ENCODE measurements around the gene CD1C.
"Not testable (repeated sequence)": the region's sequence is repeated elsewhere in the genome, so short reads cannot be mapped to it uniquely, and the experiment has no call there.

Gene CD1C

GRCh38 chr1:158289811-158290210, at the start of gene CD1C:
CD1C (plus strand) TSS chr1:158289923; CDS start chr1:158290065, 142 bp downstream.
- DNase-seq (ENCODE audit: low spot score): no peak

GRCh38 chr1:158246650-158247049, 43.1 kb upstream of the CD1C start:
- no peak for DNase-seq (ENCODE audit: low spot score)

GRCh38 chr1:158248118-158248517, 41.6 kb upstream of the CD1C start:
- DNase-seq (ENCODE audit: low spot score): no peak

- no peak for DNase-seq (ENCODE audit: low spot score)
Measured at GRCh38 chr1:158248771-158249170, 41.0 kb upstream of the CD1C start.

- no peak for DNase-seq (ENCODE audit: low spot score)
Measured at GRCh38 chr1:158249646-158250045, 40.1 kb upstream of the CD1C start.

- DNase-seq (ENCODE audit: low spot score): no peak
Measured at GRCh38 chr1:158251163-158251562, 38.6 kb upstream of the CD1C start.

- DNase-seq (ENCODE audit: low spot score): no peak
Measured at GRCh38 chr1:158255656-158256055, 34.1 kb upstream of the CD1C start.

GRCh38 chr1:158256747-158257146, 33.0 kb upstream of the CD1C start:
- not testable (repeated sequence) for DNase-seq (ENCODE audit: low spot score)

GRCh38 chr1:158257888-158258287, 31.8 kb upstream of the CD1C start:
- no peak for DNase-seq (ENCODE audit: low spot score)

GRCh38 chr1:158259117-158259516, 30.6 kb upstream of the CD1C start:
- DNase-seq (ENCODE audit: low spot score): no peak

- no peak for DNase-seq (ENCODE audit: low spot score)
Measured at GRCh38 chr1:158272681-158273080, 17.0 kb upstream of the CD1C start.

- no peak for DNase-seq (ENCODE audit: low spot score)
Measured at GRCh38 chr1:158274797-158275196, 14.9 kb upstream of the CD1C start.

GRCh38 chr1:158282421-158282820, 7.3 kb upstream of the CD1C start:
- DNase-seq (ENCODE audit: low spot score): not testable (repeated sequence)

- no peak for DNase-seq (ENCODE audit: low spot score)
Measured at GRCh38 chr1:158283965-158284364, 5.8 kb upstream of the CD1C start.

- DNase-seq (ENCODE audit: low spot score): no peak
Measured at GRCh38 chr1:158285756-158286241, 3.9 kb upstream of the CD1C start.

- DNase-seq (ENCODE audit: low spot score): no peak
Measured at GRCh38 chr1:158286487-158286886, 3.2 kb upstream of the CD1C start.

GRCh38 chr1:158286941-158287346, 2.8 kb upstream of the CD1C start:
- no peak for DNase-seq (ENCODE audit: low spot score)

GRCh38 chr1:158290321-158290844, 660 bp downstream of the CD1C start:
- no peak for DNase-seq (ENCODE audit: low spot score)

- DNase-seq (ENCODE audit: low spot score): no peak
Measured at GRCh38 chr1:158295791-158296190, 6.1 kb downstream of the CD1C start.

GRCh38 chr1:158310623-158311022, 20.9 kb downstream of the CD1C start:
- DNase-seq (ENCODE audit: low spot score): no peak

- DNase-seq (ENCODE audit: low spot score): no peak
Measured at GRCh38 chr1:158311066-158311465, 21.3 kb downstream of the CD1C start.

GRCh38 chr1:158323866-158324265, 34.1 kb downstream of the CD1C start:
- DNase-seq (ENCODE audit: low spot score): no peak

- no peak for DNase-seq (ENCODE audit: low spot score)
Measured at GRCh38 chr1:158324395-158324794, 34.7 kb downstream of the CD1C start.

- DNase-seq (ENCODE audit: low spot score): no peak
Measured at GRCh38 chr1:158327481-158327880, 37.8 kb downstream of the CD1C start.

- no peak for DNase-seq (ENCODE audit: low spot score)
Measured at GRCh38 chr1:158328426-158328825, 38.7 kb downstream of the CD1C start.
